Heart right ventricle (tissue), 16 donors: ENCODE results near the gene PDZRN4. TPM values are rescaled to one million over a fixed set of nuclear protein-coding genes. Genes with fewer than 3 reads are reported as not detected.

Source experiments
- ATAC-seq, 8 donors: fragments of 200-7000 bp; cut with Tn5 transposase; one replicate each; pipeline ENCODE4 v1.9.1; 2020; ENCODE audit warnings: mild to moderate bottlenecking in 8 of 8, moderate library complexity in 8 of 8, moderate number of reproducible peaks in 1 of 8
- DNase-seq, 2 donors: peaks; one replicate each; pipeline ENCODE4 v3.0.0-alpha.2; 2020
- H3K27ac ChIP-seq, 10 donors: fragments of 200-600 bp; sonication (generic) in 2 of 10; one replicate each; pipeline versions ENCODE4 v1.5.0 to v1.8.0; 2020 to 2022; ENCODE audit warnings: mild to moderate bottlenecking in 3 of 10
- H3K27me3 ChIP-seq, 7 donors: fragments of 200-600 bp; one replicate each; pipeline ENCODE4 v1.8.0; 2021 to 2022; ENCODE audit warnings: mild to moderate bottlenecking in 2 of 7
- H3K36me3 ChIP-seq, 9 donors: fragments of 200-600 bp; sonication (generic) in 1 of 9; one replicate each; pipeline versions ENCODE4 v1.5.0 to v1.8.0; 2020 to 2022; ENCODE audit warnings: mild to moderate bottlenecking in 2 of 9
- H3K4me1 ChIP-seq, 9 donors: fragments of 200-600 bp; sonication (generic) in 1 of 9; one replicate each; pipeline versions ENCODE4 v1.5.0 to v1.8.0; 2020 to 2022; ENCODE audit warnings: mild to moderate bottlenecking in 4 of 9
- H3K4me3 ChIP-seq, 10 donors: fragments of 200-600 bp; sonication (generic) in 2 of 10; one replicate each; pipeline versions ENCODE4 v1.5.0 to v1.8.0; 2020 to 2022; ENCODE audit warnings: mild to moderate bottlenecking in 7 of 10, moderate library complexity in 2 of 10
- H3K9me3 ChIP-seq, 11 donors: fragments of 200-600 bp in 10 of 11; sonication (generic) in 2 of 11; one replicate each; pipeline versions ENCODE4 v1.5.0 to v1.8.0; 2013 to 2022; ENCODE audit warnings: mild to moderate bottlenecking in 2 of 11, control low read depth in 1 of 11, moderate library complexity in 1 of 11
- CTCF ChIP-seq, 9 donors: fragments of 200-600 bp; sonication (generic) in 2 of 9; IDR thresholded peaks; one replicate each; pipeline versions ENCODE4 v1.5.0 to v1.8.0; 2021 to 2022; ENCODE audit warnings: antibody characterized with exemption in 9 of 9, mild to moderate bottlenecking in 5 of 9, moderate library complexity in 1 of 9
- WGBS, 2 donors: extraction: QIAGEN DNeasy Blood & Tissue Kit; methylation state at CpG; one replicate each; pipeline ENCODE4 v1.1.7; 2013; ENCODE audit warnings: inconsistent platforms in 1 of 2; 5-methylcytosine and 5-hydroxymethylcytosine counted together
- intact Hi-C, 10 donors: fragments of 100-400 bp; cut with DNase I; formaldehyde crosslinking; loops; one replicate each; pipeline versions ENCODE4 v1.11.1 to v1.14.2; 2022
- polyA plus RNA-seq, 2 donors: library from polyadenylated mRNA; stranded (reverse); fragments of 200-250 nt; gene quantifications; one replicate each; pipeline ENCODE4 v1.2.3, GENCODE V29; 2013
- total RNA-seq, 10 donors: library from RNA; stranded (reverse); fragmentation: NEBNext Ultra II Directional in 3 of 10; extraction: Animal tissue kit (Norgen Biotek cat#: 25700) in 3 of 10; gene quantifications; one replicate each; pipeline versions ENCODE4 v1.2.1 to v1.2.4, GENCODE V29; 2021 to 2023
- donor health status: Arrhythmogenic right ventricular cardiomyopathy.
- donor health status: ischemic (EF 13 %, LVEDD 7.1; RV severe dilation, severe dysfunction).
- donor health status: healthy with polysubstance abuse.
- donor health status: DM: no; HTN: yes; CAD: no.
- donor health status: DM: no; HTN: no; CAD: no.
- donor health status: ischemic (EF 25% LVEDD 6.9; RV normal size, moderate dysfunction).
- donor health status: ischemic (EF 25% LVEDD 5.7; RV mildly dilated, moderate dysfunction).
- donor health status: healthy.
- donor health status: DM: yes; HTN: yes; CAD: no.
- donor health status: Ischemic cardiomyopathy.
- donor health status: ischemic (EF 35%, LVEDD 5.7; RV mildly dilated, moderate dysfunction).
- donor health status: nonischemic (EF 11% LVEDD 7.7; RV severe dilation, severe dysfunction).
- donor health status: DM: yes; HTN: yes; CAD: no.
- donor health status: PGD.
- donor health status: ischemic (EF 29% LVEDD 5.4; RV normal size, mild dysfunction).
- donor health status: nonischemic (EF 23%, LVEDD 6.1; RV moderate dilation, normal function).

PDZRN4 gene
- total and polyA plus RNA-seq, 12 donors: 0.04 to 0.28 (median 0.15) TPM; not detected in 5

DNA sequence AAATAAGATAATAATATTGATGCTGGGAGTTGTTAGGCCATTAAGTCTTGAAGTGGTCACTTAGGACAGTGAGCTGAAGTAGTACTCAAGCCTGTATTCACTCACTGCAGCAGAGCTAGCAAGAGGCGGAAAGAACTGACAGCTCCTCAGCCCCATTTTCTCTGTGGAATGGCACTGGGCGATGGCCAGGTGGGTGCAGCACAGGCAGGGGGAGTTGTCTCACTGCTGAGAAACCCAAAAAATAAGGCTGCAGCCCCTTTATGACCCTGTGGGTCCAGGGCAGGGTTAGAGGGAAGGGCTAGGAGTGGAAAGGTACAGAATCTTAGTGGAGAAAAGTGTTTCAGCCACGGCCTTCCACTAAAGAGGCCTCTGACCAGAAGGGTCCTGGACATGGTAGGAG lies 35.5 kb downstream of the PDZRN4 start:
- intact Hi-C loops: no loop called here
- Histone ChIP-seq H3K4me3 (no peak overlapping the region), H3K27ac (no peak overlapping the region), H3K36me3 (no peaks in the 10 kb centered on the region), H3K27me3 (no peaks in the 10 kb centered on the region), H3K9me3 (no peaks in the 10 kb centered on the region), H3K4me1 (no peaks in the 10 kb centered on the region)
- TF ChIP-seq CTCF (IDR thresholded peaks at IDR 0.05): no peak
- no peak for ATAC-seq
- DNase-seq: no peak
- WGBS, 2 donors: 92 to 93% methylated on average over 3 of the region's 3 CpGs

- Histone ChIP-seq H3K27me3 (no peaks in the 10 kb centered on the region), H3K4me1 (no peaks in the 10 kb centered on the region), H3K9me3 (no peaks in the 10 kb centered on the region), H3K27ac (no peak overlapping the region), H3K4me3 (no peak overlapping the region), H3K36me3 (no peaks in the 10 kb centered on the region)
- DNase-seq (no peak), ATAC-seq (no peak)
- TF ChIP-seq CTCF (IDR thresholded peaks at IDR 0.05): no peak
- WGBS, 2 donors: 39 to 71% methylated on average over 1 of the region's 1 CpG
- intact Hi-C loops: no loop called here
Measured at GRCh38 chr12:41224066-41224465, 35.9 kb downstream of the PDZRN4 start.

DNA sequence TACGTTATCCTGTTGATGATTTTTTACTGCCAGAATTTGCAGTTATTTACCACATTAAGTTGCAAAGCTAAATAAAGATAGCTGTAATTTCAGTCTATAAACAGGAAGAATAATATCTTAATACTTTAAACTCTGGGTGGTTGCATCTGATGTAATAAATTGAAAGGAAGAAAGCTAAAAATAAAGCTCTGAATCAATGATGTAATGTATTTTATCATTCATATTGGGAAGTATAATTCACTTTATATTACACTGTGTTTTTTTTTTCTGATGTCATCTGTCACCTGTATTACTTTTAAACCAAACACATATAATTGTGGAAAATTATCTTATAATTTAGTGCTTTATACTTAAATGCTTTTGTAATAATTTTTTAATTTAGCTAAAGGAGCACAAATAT lies 37.1 kb downstream of the PDZRN4 start:
- TF ChIP-seq CTCF (IDR thresholded peaks at IDR 0.05): no peak
- Histone ChIP-seq H3K4me1 (no peaks in the 10 kb centered on the region), H3K27ac (no peak overlapping the region), H3K27me3 (no peaks in the 10 kb centered on the region), H3K9me3 (no peaks in the 10 kb centered on the region), H3K4me3 (no peak overlapping the region), H3K36me3 (no peaks in the 10 kb centered on the region)
- intact Hi-C loops: no loop called here
- ATAC-seq (no peak), DNase-seq (no peak)
- 79 to 88% methylated on average over 1 of the region's 1 CpG for WGBS, 2 donors

DNA sequence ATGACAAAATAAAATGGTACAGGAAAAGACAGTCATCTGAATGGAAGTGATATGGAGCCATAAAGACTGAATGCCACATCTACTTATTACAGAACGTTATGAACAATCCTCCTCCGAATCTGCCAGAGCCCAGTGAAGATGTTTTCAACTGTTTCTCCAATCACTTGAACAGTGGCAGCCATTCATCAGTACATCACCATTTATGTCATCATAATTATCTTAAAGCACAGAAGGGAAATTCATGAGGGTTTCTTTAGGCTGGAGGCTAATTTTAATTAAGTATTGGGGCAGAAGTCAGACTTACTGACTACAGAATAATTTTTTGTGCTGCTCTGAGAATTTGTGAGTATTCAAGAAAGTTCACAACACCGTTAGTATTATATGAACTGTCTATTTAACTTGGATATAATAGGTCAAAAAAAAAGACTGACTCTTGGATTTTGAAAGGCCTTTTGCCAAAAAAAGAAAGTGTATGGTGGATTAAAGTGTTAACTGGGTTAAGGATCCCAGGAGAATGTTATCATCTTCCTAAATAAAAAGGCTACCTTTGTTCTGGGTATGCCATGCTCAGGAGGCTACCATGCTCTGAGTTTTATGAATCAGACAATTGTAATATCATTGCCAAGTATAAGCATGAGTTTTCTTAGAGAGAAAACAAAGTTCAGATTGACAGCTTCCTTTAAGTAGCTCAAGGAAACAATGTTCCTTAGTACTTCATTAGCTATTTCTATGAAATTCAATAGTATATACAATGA lies 40.1 kb downstream of the PDZRN4 start:
- H3K27me3 ChIP-seq: no peaks in the 10 kb centered on the region
- no peak overlapping the region for H3K27ac ChIP-seq
- H3K9me3 ChIP-seq: peaks cover 0 to 9% (median 0%) of the 10 kb centered on the region in 11 donors
- TF ChIP-seq CTCF (IDR thresholded peaks at IDR 0.05): no peak
- H3K4me3 ChIP-seq: no peak overlapping the region
- ATAC-seq (no peak), DNase-seq (no peak)
- no peaks in the 10 kb centered on the region for H3K4me1 ChIP-seq
- intact Hi-C loops: no loop called here
- no peaks in the 10 kb centered on the region for H3K36me3 ChIP-seq
- WGBS, 2 donors: 58 to 68% methylated on average over 3 of the region's 3 CpGs
